Ishikawa (cell line): Measurements from ENCODE around the gene CGN.

Source experiments
- CEBPB ChIP-seq: IDR thresholded peaks from 2 replicates; pipeline ENCODE4 v1.6.1; 2012
- EGR1 ChIP-seq: IDR thresholded peaks from 2 replicates; pipeline ENCODE4 v1.6.1; 2012
- EP300 ChIP-seq: IDR thresholded peaks from 2 replicates; pipeline ENCODE4 v1.6.1; 2012; ENCODE audit warnings: borderline replicate concordance
- FOXM1 ChIP-seq: IDR thresholded peaks from 2 replicates; pipeline ENCODE4 v1.6.1; 2012; ENCODE audit warnings: low read depth, borderline replicate concordance
- NFIC ChIP-seq: IDR thresholded peaks from 2 replicates; pipeline ENCODE4 v1.6.1; 2012
- RAD21 ChIP-seq: IDR thresholded peaks from 2 replicates; pipeline ENCODE4 v1.6.1; 2012; ENCODE audit warnings: low read depth
- TAF1 ChIP-seq: IDR thresholded peaks from 2 replicates; pipeline ENCODE4 v1.6.1; 2012; ENCODE audit warnings: low read depth, mild to moderate bottlenecking
- TEAD4 ChIP-seq: IDR thresholded peaks from 2 replicates; pipeline ENCODE4 v1.6.1; 2012
- YY1 ChIP-seq: IDR thresholded peaks from 2 replicates; pipeline ENCODE4 v1.6.1; 2012; ENCODE audit warnings: low read depth
- ZBTB7A ChIP-seq: IDR thresholded peaks from 2 replicates; pipeline ENCODE4 v1.6.1; 2012; ENCODE audit warnings: low read depth
- TF ChIP-seq, protein P1 (sequence below): IDR thresholded peaks from 2 replicates; pipeline ENCODE4 v1.6.1; 2012

- no peak for TF ChIP-seq TEAD4
- no peak for TF ChIP-seq FOXM1
- TF ChIP-seq EP300: no peak
- TF ChIP-seq EGR1: no peak
- no peak for TF ChIP-seq NFIC
- no peak for TF ChIP-seq TAF1
- TF ChIP-seq YY1: no peak
- TF ChIP-seq RAD21: no peak
- no peak for TF ChIP-seq ZBTB7A
- TF ChIP-seq CEBPB: no peak
- TF ChIP-seq, protein P1, sequence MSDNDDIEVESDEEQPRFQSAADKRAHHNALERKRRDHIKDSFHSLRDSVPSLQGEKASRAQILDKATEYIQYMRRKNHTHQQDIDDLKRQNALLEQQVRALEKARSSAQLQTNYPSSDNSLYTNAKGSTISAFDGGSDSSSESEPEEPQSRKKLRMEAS: no peak
These were observed 42.5 kb downstream of the CGN start for GRCh38 chr1:151553659-151554058.
